Smooth muscle cell (in vitro differentiated cells): ENCODE measurements around the gene AKAP7. TPM values are rescaled to one million over a fixed set of nuclear protein-coding genes. Genes with fewer than 3 reads are reported as not detected.

Source experiments
- DNase-seq: peaks from one replicate; lab custom pipeline; 2025; ENCODE audit not compliant: unreplicated experiment; lab: John Stamatoyannopoulos, UW
- H2AFZ ChIP-seq: fragments of 200-600 bp; sonication (generic); 2 replicates; pipeline ENCODE4 v1.6.0; 2016; ENCODE audit warnings: antibody characterized with exemption, low read depth, mild to moderate bottlenecking
- H3F3A ChIP-seq: fragments of 200-600 bp; sonication (generic); 2 replicates; pipeline ENCODE4 v1.6.0; 2017; ENCODE audit warnings: antibody characterized with exemption, low read depth
- H3K27ac ChIP-seq: fragments of 200-600 bp; sonication (generic); 2 replicates; pipeline ENCODE4 v1.5.1; 2016; ENCODE audit warnings: low read depth, mild to moderate bottlenecking
- H3K27me3 ChIP-seq: fragments of 200-600 bp; sonication (generic); 2 replicates; pipeline ENCODE4 v1.6.1; 2016; ENCODE audit warnings: low read depth, mild to moderate bottlenecking
- H3K36me3 ChIP-seq: fragments of 200-600 bp; sonication (generic); 2 replicates; pipeline ENCODE4 v1.5.1; 2016; ENCODE audit warnings: low read depth
- H3K4me1 ChIP-seq: fragments of 200-600 bp; sonication (generic); 2 replicates; pipeline ENCODE4 v1.5.1; 2016; ENCODE audit warnings: low read depth
- H3K4me2 ChIP-seq: fragments of 200-600 bp; sonication (generic); 2 replicates; pipeline ENCODE4 v1.6.0; 2016; ENCODE audit warnings: mild to moderate bottlenecking
- H3K4me3 ChIP-seq: fragments of 200-600 bp; sonication (generic); 2 replicates; pipeline ENCODE4 v1.5.1; 2016; ENCODE audit warnings: mild to moderate bottlenecking
- H3K79me2 ChIP-seq: fragments of 200-600 bp; sonication (generic); 2 replicates; pipeline ENCODE4 v1.6.0; 2016; ENCODE audit warnings: low read depth, mild to moderate bottlenecking
- H3K9ac ChIP-seq: fragments of 200-600 bp; sonication (generic); 2 replicates; pipeline ENCODE4 v1.6.0; 2016; ENCODE audit warnings: low read depth
- H3K9me3 ChIP-seq: fragments of 200-600 bp; sonication (generic); replicated peaks from 2 replicates; pipeline ENCODE4 v1.5.1; 2016; ENCODE audit warnings: low read depth
- H4K20me1 ChIP-seq: fragments of 200-600 bp; sonication (generic); 2 replicates; pipeline ENCODE4 v1.6.0; 2016; ENCODE audit warnings: low read depth
- WGBS: methylation state at CpG from one replicate; pipeline ENCODE4 v1.1.7; 2016; ENCODE audit warnings: low lambda C conversion rate; 5-methylcytosine and 5-hydroxymethylcytosine counted together
- polyA plus RNA-seq: library from polyadenylated mRNA; unstranded; fragments of >200 nt; fragmentation: Nextera tagmentation; extraction: Ambion mirVana; gene quantifications from 2 replicates; pipeline ENCODE4 v1.2.1, GENCODE V29; 2016
- total RNA-seq: library from RNA; depleted of rRNA; stranded (reverse); fragments of >200 nt; gene quantifications from 2 replicates; pipeline ENCODE4 v1.2.3, GENCODE V29; 2014
- TF ChIP-seq, protein P1 (sequence below): fragments of 200-600 bp; sonication (generic); IDR thresholded peaks from 2 replicates; pipeline ENCODE4 v1.5.1; 2017; ENCODE audit warnings: borderline replicate concordance, mild to moderate bottlenecking, antibody characterized with exemption; ENCODE audit not compliant: insufficient read depth, poor library complexity, severe bottlenecking

Gene AKAP7
- total and polyA plus RNA-seq, 2 experiments from 2014 or later, result 2.0 to 6.5 TPM

GRCh38 chr6:131208787-131209186 lies 73.5 kb downstream of the AKAP7 start:
- no peak overlapping the region for H2AFZ ChIP-seq
- H3K79me2 ChIP-seq, result no peaks in the 10 kb centered on the region
- H3F3A ChIP-seq, result no peaks in the 10 kb centered on the region
- H3K36me3 ChIP-seq, result no peaks in the 10 kb centered on the region
- H3K4me2 ChIP-seq, result no peak overlapping the region
- TF ChIP-seq, protein P1, sequence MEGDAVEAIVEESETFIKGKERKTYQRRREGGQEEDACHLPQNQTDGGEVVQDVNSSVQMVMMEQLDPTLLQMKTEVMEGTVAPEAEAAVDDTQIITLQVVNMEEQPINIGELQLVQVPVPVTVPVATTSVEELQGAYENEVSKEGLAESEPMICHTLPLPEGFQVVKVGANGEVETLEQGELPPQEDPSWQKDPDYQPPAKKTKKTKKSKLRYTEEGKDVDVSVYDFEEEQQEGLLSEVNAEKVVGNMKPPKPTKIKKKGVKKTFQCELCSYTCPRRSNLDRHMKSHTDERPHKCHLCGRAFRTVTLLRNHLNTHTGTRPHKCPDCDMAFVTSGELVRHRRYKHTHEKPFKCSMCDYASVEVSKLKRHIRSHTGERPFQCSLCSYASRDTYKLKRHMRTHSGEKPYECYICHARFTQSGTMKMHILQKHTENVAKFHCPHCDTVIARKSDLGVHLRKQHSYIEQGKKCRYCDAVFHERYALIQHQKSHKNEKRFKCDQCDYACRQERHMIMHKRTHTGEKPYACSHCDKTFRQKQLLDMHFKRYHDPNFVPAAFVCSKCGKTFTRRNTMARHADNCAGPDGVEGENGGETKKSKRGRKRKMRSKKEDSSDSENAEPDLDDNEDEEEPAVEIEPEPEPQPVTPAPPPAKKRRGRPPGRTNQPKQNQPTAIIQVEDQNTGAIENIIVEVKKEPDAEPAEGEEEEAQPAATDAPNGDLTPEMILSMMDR, result no peak
- no peak for DNase-seq
- no peak overlapping the region for H3K4me3 ChIP-seq
- H3K9me3 ChIP-seq, result no peaks in the 10 kb centered on the region
- H3K27ac ChIP-seq, result no peak overlapping the region
- 91% methylated on average over 1 of the region's 1 CpG for WGBS
- no peaks in the 10 kb centered on the region for H4K20me1 ChIP-seq
- no peaks in the 10 kb centered on the region for H3K27me3 ChIP-seq
- H3K4me1 ChIP-seq, result no peaks in the 10 kb centered on the region
- no peak overlapping the region for H3K9ac ChIP-seq

- 100% methylated on average over 2 of the region's 2 CpGs for WGBS
- Histone ChIP-seq H3F3A (no peaks in the 10 kb centered on the region), H3K4me3 (no peak overlapping the region), H2AFZ (no peak overlapping the region), H3K27me3 (no peaks in the 10 kb centered on the region), H3K36me3 (no peaks in the 10 kb centered on the region), H3K79me2 (no peaks in the 10 kb centered on the region), H4K20me1 (no peaks in the 10 kb centered on the region), H3K4me1 (no peaks in the 10 kb centered on the region), H3K9me3 (no peaks in the 10 kb centered on the region), H3K9ac (no peak overlapping the region), H3K4me2 (no peak overlapping the region), H3K27ac (no peak overlapping the region)
- no peak for DNase-seq
- TF ChIP-seq, protein P1, result no peak
These were observed 75.2 kb downstream of the AKAP7 start for GRCh38 chr6:131210469-131210868.

DNA sequence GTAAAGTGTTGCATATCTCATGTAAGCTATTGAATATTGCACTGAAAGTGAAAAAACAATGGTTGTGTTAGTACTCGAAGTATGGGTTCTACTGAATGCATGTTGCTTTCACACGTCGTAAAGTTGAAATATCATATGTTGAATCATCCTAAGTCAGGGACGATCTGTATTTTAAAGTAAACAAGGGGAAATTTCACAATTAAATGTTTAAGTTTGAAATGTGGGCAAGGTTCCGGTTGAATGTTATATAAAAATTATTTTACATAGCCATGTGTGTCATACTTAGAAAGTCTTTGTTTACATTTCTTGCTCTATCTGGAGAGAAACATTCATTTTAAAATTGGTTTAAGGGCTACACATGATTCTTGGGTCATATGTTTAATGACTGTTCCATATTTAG lies 76.8 kb downstream of the AKAP7 start:
- TF ChIP-seq, protein P1, result no peak
- 76% methylated on average over 5 of the region's 5 CpGs for WGBS
- H3K4me3 ChIP-seq, result no peak overlapping the region

GRCh38 chr6:131212913-131213312 lies 77.6 kb downstream of the AKAP7 start:
- Histone ChIP-seq H2AFZ (no peak overlapping the region), H3K4me3 (no peak overlapping the region), H3K36me3 (no peaks in the 10 kb centered on the region), H3F3A (no peaks in the 10 kb centered on the region), H3K27ac (no peak overlapping the region), H3K4me1 (no peaks in the 10 kb centered on the region), H3K9me3 (no peaks in the 10 kb centered on the region), H3K4me2 (no peak overlapping the region), H3K79me2 (no peaks in the 10 kb centered on the region), H3K9ac (no peak overlapping the region), H4K20me1 (no peaks in the 10 kb centered on the region), H3K27me3 (no peaks in the 10 kb centered on the region)
- TF ChIP-seq, protein P1, result no peak
- WGBS, result 94% methylated on average over 1 of the region's 1 CpG
- no peak for DNase-seq

More for the DNA sequence above, 76.8 kb downstream of the AKAP7 start:
- Histone ChIP-seq H3K27ac (no peak overlapping the region), H3K36me3 (no peaks in the 10 kb centered on the region), H3F3A (no peaks in the 10 kb centered on the region), H3K4me2 (no peak overlapping the region), H3K4me1 (no peaks in the 10 kb centered on the region), H3K27me3 (no peaks in the 10 kb centered on the region), H3K79me2 (no peaks in the 10 kb centered on the region), H3K9me3 (no peaks in the 10 kb centered on the region), H2AFZ (no peak overlapping the region), H3K9ac (no peak overlapping the region), H4K20me1 (no peaks in the 10 kb centered on the region)
- DNase-seq, result no peak
